Measurements from ENCODE around the gene DRGX.

The DRGX gene

DNA sequence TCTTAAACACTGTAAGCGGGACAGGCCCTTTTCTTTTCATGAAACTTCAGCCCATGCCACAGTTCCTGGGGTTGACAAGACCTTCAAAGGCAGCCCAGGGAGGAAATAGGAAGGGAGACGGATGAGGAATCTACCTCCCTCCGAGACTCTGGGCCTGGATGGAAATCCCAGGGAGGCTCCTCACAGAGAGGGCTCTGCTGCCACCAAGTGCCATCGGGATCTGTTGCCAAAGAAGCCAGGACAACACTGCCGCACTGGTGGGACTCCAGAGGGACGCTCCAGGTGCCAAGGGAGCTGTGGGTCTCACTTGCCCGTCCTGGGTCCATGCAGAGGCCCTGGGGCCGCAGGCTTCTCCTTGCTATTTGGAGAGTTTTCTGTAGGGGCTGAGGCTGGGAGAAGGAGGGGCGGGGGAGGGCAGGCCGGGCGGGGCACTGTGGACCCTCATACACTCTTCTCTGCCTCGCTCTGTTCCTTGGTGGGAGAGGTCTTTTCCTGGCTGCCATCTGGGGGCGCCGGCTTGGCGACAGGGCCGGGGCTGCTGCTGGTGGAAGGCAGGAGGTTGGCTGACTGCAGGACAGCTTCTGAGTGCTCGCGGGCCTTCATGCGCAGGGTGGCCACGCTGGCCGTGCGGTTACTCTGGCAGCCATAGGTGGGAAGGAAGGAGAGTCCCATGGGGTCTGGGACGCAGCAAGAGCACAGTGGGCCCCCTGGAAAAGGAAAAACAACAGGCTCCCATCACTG, 30.0 kb downstream of the DRGX start:
- TF ChIP-seq PAX5 (IDR thresholded peaks at IDR 0.05; ENCODE audit: insufficient read depth, low read length, severe bottlenecking): no peak
- no peak for TF ChIP-seq POLR2AphosphoS5 (IDR thresholded peaks at IDR 0.05; ENCODE audit: low read depth, low read length)
- TF ChIP-seq POLR2A (IDR thresholded peaks at IDR 0.05; ENCODE audit: low read depth, low read length): no peak
- FAIRE-seq: no peak
- DNase-seq (ENCODE audit: insufficient read length, low spot score): no peak

DNA sequence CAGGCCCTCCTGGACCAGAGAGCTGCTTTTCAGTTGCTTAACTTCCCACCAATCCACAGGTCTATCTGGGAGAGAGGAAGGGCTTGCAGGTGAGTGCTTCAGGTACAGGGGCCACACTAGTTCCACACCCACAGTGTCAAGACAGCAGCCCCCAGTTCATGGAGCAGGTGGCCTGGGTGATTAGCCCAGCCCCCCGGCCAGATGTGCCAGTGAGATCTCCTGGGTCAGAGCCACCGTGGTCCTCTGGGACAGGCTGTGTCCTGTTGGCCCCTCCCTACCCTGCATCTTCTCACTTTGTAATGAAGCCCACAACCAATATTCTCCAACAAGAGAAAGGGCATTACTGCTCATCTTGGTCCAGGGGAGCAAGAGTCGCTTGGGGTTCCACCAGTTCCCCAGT, 30.6 kb downstream of the DRGX start:
- no peak for DNase-seq (ENCODE audit: insufficient read length, low spot score)
- TF ChIP-seq POU2F2 (IDR thresholded peaks at IDR 0.05; ENCODE audit: low read depth, low read length): no peak
- TF ChIP-seq TAF1 (IDR thresholded peaks at IDR 0.05; ENCODE audit: low read depth, low read length): no peak
- TF ChIP-seq PAX5 (IDR thresholded peaks at IDR 0.05; ENCODE audit: insufficient read depth, low read length, severe bottlenecking): no peak
- TF ChIP-seq SPI1 (IDR thresholded peaks at IDR 0.05; ENCODE audit: low read depth, low read length): no peak
- no peak for TF ChIP-seq POLR2AphosphoS5 (IDR thresholded peaks at IDR 0.05; ENCODE audit: low read depth, low read length)
- TF ChIP-seq POLR2A (IDR thresholded peaks at IDR 0.05; ENCODE audit: low read depth, low read length): no peak
- FAIRE-seq: no peak

DNA sequence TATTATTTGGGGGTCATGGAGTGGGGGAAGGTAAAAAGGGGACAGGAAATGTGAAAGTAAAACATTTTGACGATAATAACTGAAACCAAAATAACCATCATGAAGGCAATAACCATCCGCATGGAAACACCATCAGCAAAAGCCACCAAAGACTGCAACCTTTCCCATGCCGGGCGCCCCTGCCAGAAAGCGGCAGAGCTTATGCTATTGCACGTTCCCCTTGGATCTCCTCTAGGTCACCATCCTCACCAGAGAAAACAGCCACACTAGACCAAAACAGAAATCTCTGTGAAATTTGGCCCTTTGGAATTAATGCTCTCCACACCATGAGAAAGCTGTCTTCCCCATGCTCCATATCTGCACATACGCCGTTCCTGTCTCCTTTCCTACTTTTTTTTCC, 31.1 kb downstream of the DRGX start:
- no peak for FAIRE-seq
- DNase-seq (ENCODE audit: insufficient read length, low spot score): no peak
- no peak for TF ChIP-seq PAX5 (IDR thresholded peaks at IDR 0.05; ENCODE audit: insufficient read depth, low read length, severe bottlenecking)
- no peak for TF ChIP-seq SPI1 (IDR thresholded peaks at IDR 0.05; ENCODE audit: low read depth, low read length)
- no peak for TF ChIP-seq POLR2A (IDR thresholded peaks at IDR 0.05; ENCODE audit: low read depth, low read length)
- TF ChIP-seq POLR2AphosphoS5 (IDR thresholded peaks at IDR 0.05; ENCODE audit: low read depth, low read length): no peak

DNA sequence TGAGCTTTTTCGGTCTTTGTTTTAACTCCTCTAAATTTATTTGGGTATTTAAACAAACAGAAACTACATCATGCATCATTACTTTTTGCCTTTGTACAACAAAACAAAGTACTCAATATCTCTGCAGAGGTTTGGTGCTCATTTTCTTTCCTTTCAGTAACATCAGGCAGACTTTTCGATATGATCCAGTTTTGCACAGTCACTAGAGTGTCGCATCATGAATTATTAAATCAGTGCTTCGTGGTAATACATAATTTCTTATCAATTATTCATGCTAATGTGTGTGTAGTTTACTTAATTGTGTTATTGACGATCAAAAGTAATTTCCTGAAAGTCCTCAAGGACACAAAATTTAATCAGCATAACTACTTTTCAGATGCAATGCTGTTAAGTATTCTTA, 31.8 kb downstream of the DRGX start:
- no peak for TF ChIP-seq POLR2AphosphoS5 (IDR thresholded peaks at IDR 0.05; ENCODE audit: low read depth, low read length)
- no peak for TF ChIP-seq POLR2A (IDR thresholded peaks at IDR 0.05; ENCODE audit: low read depth, low read length)
- TF ChIP-seq PAX5 (IDR thresholded peaks at IDR 0.05; ENCODE audit: insufficient read depth, low read length, severe bottlenecking): no peak
- no peak for TF ChIP-seq SPI1 (IDR thresholded peaks at IDR 0.05; ENCODE audit: low read depth, low read length)
- no peak for TF ChIP-seq TAF1 (IDR thresholded peaks at IDR 0.05; ENCODE audit: low read depth, low read length)
- no peak for TF ChIP-seq POU2F2 (IDR thresholded peaks at IDR 0.05; ENCODE audit: low read depth, low read length)
- no peak for FAIRE-seq
- no peak for DNase-seq (ENCODE audit: insufficient read length, low spot score)

DNA sequence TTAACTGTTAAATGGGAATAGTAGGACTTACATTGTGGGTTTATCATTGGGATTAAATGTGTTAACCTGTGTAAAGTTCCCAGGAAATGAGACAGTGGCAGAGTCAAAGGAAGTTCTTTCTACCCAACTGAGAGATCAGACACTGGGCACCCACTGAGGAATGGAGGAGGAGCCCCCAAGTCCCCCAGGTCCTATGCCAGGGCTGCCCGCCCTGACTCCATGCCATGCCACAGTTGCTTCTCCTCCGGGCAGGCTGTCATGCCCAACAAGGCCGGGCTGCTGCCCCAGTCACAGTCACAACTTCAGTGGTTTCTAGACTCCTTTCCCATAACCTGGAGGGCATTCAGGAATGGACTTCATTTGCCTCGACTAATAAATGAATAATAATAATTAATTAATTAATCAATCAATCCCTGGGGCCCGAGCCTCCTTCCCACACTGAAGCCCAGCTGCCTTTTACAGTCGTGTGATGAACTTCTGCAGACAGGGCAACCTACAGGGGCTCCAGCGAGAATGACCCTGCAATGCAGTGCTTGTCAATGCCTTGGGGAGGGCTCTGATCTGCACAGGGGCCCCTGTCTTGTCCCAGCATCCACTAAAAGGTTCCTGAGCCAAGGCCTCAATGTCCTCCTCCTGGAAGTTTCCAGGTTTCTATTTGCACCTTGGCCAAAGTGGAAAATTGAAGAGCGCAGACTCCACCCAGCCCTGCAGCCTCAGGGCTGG, 32.4 kb downstream of the DRGX start:
- FAIRE-seq: no peak
- TF ChIP-seq POLR2AphosphoS5 (IDR thresholded peaks at IDR 0.05; ENCODE audit: low read depth, low read length) (no peak), POLR2A (IDR thresholded peaks at IDR 0.05; ENCODE audit: low read depth, low read length) (no peak), TAF1 (IDR thresholded peaks at IDR 0.05; ENCODE audit: low read depth, low read length) (no peak), PAX5 (IDR thresholded peaks at IDR 0.05; ENCODE audit: insufficient read depth, low read length, severe bottlenecking) (no peak), SPI1 (IDR thresholded peaks at IDR 0.05; ENCODE audit: low read depth, low read length) (no peak), POU2F2 (IDR thresholded peaks at IDR 0.05; ENCODE audit: low read depth, low read length) (no peak)

DNA sequence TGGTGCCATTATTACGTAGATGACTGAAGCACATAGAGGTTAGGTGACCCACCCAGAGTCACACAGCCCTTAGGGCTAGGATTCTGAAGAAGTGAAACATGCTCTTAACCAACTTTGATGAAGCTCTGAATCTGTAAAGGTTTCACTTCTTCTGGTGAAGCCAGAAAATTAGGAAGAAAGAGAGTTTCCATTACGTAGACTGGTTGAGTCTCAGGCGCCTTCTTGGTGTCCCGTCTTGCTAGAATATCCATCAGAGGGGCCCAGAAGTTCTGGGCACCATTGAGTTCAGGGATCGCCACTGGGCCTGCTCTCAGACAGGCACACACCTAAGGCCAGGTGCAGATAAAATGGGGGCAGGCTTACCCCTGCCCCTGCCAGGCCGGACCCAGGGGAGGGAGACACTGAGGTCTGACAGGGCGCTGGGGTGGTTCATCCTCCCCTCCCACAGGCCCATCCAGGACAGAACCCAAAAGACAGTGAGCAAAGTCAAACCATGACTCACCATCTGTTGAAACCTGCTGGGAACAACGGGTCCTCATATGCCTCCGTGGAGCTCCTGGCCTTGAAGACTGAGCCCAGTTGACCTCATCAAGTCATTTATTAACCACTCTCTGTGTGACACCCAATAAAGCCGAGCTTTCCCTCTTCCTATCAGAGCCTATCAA, 33.2 kb downstream of the DRGX start:
- DNase-seq (ENCODE audit: insufficient read length, low spot score): peak; percentile 63
- TF ChIP-seq PAX5 (IDR thresholded peaks at IDR 0.05; ENCODE audit: insufficient read depth, low read length, severe bottlenecking) (no peak), SPI1 (IDR thresholded peaks at IDR 0.05; ENCODE audit: low read depth, low read length) (peak; percentile 93)
- FAIRE-seq: peak; percentile 65

More for the DNA sequence above, 32.4 kb downstream of the DRGX start:
- no peak for DNase-seq (ENCODE audit: insufficient read length, low spot score)

DNA sequence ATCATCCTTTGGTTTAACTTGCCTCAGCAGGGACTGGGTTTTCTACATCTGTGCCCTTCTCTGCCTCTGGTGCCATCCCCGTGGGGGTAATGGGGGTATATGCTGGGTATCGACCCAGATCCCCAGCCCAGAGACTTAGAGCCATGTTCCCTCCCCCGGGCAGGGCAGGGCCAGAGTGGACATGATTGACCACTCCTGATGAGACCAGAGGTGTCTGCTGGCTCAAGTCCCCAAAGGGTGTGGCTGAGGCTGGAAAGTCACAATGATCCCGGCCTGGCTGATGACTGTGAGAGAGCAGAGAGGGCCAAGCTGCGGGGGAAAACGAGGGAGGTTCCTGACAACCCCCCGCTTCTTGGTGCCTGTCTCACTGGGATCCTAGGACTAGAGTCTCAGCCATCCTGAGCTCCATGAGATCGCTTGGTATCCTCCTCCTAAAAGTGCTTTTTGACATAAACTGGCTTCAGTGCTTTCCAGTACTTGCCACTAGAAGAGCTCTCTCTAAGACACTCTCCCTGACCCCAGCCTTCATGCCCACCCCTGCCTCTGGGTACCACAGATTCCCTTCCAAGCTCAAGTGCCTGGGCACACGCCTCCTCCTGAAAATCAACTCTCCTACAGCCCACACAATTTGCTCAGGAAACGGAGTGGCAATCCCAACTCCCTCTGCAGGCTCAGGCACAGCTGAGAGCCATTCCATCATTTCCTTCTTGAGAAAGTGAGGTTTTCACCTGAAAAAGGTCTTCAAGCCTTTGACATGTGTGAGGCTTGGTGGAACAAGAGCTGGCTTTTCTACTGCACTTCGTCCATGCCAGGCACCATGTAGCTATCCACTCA, 33.9 kb downstream of the DRGX start:
- TF ChIP-seq POLR2AphosphoS5 (IDR thresholded peaks at IDR 0.05; ENCODE audit: low read depth, low read length): no peak
- TF ChIP-seq SPI1 (IDR thresholded peaks at IDR 0.05; ENCODE audit: low read depth, low read length): no peak
- TF ChIP-seq POU2F2 (IDR thresholded peaks at IDR 0.05; ENCODE audit: low read depth, low read length): no peak
- no peak for TF ChIP-seq TAF1 (IDR thresholded peaks at IDR 0.05; ENCODE audit: low read depth, low read length)
- no peak for TF ChIP-seq POLR2A (IDR thresholded peaks at IDR 0.05; ENCODE audit: low read depth, low read length)
- TF ChIP-seq PAX5 (IDR thresholded peaks at IDR 0.05; ENCODE audit: insufficient read depth, low read length, severe bottlenecking): no peak
- FAIRE-seq (no peak), DNase-seq (ENCODE audit: insufficient read length, low spot score) (no peak)

DNA sequence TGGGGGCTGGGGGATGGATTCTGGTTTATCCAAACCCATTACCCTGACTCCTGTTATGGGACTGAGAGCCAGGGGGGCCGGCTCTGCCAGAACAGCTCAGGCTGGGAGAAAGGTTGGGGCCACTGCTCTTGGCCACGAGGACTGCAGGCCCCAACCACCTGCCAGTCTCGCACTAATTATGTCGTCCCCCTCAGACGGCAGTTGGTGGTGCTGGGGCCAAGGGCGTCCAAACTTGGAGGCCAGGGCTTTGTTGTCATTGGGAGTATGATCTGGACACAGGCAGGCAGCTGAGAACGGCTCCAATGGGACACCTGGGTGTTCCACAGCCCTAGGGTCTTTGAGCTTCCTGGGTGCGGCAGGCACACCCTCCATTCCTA, 34.7 kb downstream of the DRGX start:
- TF ChIP-seq POU2F2 (IDR thresholded peaks at IDR 0.05; ENCODE audit: low read depth, low read length): no peak
- TF ChIP-seq POLR2AphosphoS5 (IDR thresholded peaks at IDR 0.05; ENCODE audit: low read depth, low read length): no peak
- no peak for TF ChIP-seq TAF1 (IDR thresholded peaks at IDR 0.05; ENCODE audit: low read depth, low read length)
- no peak for TF ChIP-seq SPI1 (IDR thresholded peaks at IDR 0.05; ENCODE audit: low read depth, low read length)
- TF ChIP-seq PAX5 (IDR thresholded peaks at IDR 0.05; ENCODE audit: insufficient read depth, low read length, severe bottlenecking): no peak
- no peak for TF ChIP-seq POLR2A (IDR thresholded peaks at IDR 0.05; ENCODE audit: low read depth, low read length)
- no peak for DNase-seq (ENCODE audit: insufficient read length, low spot score)
- no peak for FAIRE-seq

Data from GM12891 (cell line).